GM10266 (cell line): ENCODE data around the gene CLCN7.

Experiments
- DNase-seq: peaks from one replicate; pipeline ENCODE4 v3.0.0; 2012; ENCODE audit errors: extremely low spot score
- TF ChIP-seq, protein P1 (sequence below): IDR thresholded peaks from 2 replicates; pipeline ENCODE4 v1.5.1; 2012; ENCODE audit warnings: mild to moderate bottlenecking, low read depth; ENCODE audit not compliant: control insufficient read depth, insufficient read depth; ENCODE audit errors: missing control alignments

Gene CLCN7

DNA sequence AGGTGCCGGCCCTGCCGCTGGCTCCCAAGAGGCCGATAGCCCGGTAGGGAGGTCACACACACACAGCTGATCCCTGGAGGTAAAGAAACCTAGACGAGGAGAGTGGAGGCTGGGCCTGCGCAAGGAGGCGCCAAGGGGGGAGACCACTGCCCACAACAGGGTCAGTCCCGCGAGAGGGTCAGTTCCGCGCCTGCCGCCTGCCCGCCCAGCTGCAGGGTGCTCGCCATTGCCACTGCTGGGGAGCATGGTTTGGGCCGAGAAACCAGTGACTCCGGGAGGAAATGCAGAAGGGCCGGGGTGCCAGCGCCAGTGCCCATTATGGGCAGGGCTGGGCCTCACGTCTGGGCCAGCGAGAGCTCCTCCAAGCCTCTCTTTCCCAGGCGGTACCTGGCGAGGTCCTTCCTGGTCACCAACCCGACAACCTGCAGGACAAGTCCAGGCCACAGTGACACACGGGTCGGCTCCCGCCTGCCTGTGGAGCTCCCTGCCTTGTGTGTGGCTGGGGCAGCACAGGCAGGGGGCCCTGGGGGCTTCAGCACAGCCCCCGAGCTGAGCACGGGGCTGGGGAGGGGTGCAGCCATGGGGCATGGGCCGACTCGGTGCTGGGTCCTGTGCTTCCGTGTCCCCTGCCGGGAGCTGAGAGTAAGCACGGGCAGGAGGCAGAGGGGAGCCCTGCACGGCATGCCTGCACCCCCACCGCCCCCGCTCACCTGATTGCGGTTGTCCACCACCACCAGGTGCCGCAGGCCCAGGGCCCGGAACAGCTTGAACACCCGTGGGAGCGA is 28.3 kb downstream of the CLCN7 start:
- no peak for DNase-seq

DNA sequence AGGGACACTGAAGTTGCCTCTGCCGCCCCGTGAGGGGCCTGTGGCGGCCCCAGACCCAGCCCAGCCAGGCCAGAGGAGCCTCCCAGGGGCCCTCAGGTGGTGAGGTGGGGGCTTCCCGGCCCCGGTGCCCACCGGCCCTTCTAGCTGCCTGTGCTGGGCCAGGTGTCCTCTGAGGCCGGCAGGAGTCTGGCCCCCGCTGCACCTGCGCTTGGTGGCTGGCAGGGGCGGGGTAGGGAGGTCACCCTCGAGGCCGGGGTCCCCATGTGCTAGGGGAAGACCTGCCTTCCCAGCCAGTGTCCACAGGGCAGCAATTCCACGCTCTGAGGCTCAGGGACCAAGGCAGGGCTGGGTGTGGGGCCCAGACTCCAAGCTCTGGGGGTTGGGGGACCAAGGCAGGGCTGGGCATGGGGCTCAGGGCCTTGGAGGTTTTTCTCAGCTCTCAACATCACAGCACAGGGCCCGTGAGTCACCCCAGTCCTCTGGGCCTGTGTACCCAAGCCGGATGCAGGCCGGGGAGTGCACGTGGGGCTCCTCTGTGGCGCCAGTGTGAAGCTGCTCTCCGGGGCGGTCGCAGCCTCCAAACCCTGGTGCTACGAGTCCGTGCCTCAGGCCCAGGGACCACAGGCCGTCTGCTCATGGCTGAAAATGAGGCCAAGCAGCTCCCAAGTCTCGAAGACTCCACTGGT is 29.2 kb downstream of the CLCN7 start:
- DNase-seq = no peak
- TF ChIP-seq, protein P1, sequence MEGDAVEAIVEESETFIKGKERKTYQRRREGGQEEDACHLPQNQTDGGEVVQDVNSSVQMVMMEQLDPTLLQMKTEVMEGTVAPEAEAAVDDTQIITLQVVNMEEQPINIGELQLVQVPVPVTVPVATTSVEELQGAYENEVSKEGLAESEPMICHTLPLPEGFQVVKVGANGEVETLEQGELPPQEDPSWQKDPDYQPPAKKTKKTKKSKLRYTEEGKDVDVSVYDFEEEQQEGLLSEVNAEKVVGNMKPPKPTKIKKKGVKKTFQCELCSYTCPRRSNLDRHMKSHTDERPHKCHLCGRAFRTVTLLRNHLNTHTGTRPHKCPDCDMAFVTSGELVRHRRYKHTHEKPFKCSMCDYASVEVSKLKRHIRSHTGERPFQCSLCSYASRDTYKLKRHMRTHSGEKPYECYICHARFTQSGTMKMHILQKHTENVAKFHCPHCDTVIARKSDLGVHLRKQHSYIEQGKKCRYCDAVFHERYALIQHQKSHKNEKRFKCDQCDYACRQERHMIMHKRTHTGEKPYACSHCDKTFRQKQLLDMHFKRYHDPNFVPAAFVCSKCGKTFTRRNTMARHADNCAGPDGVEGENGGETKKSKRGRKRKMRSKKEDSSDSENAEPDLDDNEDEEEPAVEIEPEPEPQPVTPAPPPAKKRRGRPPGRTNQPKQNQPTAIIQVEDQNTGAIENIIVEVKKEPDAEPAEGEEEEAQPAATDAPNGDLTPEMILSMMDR = no peak

More for the DNA sequence above, 28.3 kb downstream of the CLCN7 start:
- TF ChIP-seq, protein P1 = no peak

DNA sequence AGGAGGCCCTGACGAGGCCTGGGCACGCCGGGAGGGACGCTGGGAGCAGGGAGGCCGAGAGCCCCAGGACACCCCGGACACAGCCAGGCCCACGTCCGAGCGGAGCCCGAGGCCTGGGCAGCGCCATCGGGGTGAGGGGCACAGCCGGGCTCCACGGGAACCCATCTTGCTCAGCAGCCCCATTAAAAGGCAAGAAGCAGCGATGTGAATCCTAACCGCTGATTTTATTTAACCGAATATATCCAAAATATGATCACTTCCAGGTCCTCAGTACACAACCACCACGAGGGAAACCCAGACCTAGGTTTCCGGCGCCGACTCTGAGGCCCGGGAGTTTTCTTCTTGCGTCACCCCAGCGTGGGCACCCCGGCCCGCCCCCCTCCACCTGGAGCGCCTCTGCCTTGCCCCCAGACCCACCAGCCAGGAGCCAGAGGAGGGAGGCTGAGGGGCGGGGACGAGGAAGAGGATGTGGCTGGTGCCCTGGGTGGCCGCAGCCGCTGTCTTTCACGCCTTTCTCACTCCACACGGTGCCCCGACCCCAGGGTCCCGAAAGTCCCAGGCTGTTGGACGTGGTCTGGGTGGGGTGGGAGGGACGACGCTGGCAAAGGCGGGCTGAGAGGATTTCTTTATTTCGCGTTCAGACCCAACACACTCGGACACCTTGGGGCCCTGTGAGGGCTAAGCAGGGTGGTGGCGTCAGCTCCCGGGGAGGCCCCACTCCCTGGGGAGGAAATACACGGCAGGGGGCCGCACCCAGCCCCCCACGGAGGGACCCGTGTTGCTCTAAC is 29.9 kb downstream of the CLCN7 start:
- TF ChIP-seq, protein P1 = no peak
- DNase-seq = no peak

DNA sequence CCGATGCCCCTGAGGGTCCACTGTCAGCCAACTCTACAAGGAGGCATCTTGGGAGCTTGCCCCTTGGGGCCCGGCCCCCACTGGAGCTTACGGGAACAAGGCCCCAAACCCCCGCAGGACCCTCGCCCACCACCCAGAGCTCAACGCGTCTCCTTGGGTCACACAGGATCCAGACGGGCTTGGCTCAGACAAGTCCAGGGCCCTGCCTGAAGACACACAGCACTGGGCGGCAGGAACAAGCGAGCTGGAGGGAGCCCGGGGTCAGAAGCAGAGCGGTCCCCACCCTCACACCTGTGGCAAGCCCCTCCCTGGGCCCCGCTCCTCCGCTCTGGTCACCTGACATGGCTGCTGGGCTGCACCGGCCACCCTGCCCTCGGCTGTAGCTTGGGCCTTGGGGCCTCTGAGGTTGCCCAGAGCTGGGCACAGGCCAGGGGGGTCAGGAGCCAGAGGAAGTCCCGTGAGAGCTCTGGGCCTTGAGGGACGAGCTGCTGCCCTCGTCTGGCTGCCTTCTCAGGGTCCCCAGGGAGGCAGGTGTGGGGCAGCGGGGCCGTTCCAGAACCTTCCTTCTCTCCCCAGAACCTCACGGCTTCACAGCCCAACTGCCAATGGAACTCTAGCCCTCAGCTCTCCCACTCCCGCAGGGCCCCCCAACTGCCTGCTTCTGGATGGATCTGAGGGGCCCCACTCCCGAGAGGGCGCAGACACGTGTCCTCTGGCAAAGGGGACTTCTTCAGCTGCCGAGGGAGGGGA is 30.7 kb downstream of the CLCN7 start, which contains the start of gene CCDC154:
CCDC154 (minus strand) TSS at position 577 of the 750 bp plus-strand sequence; CDS start at position 343, 234 bp downstream.
- TF ChIP-seq, protein P1 = no peak
- DNase-seq = no peak

DNA sequence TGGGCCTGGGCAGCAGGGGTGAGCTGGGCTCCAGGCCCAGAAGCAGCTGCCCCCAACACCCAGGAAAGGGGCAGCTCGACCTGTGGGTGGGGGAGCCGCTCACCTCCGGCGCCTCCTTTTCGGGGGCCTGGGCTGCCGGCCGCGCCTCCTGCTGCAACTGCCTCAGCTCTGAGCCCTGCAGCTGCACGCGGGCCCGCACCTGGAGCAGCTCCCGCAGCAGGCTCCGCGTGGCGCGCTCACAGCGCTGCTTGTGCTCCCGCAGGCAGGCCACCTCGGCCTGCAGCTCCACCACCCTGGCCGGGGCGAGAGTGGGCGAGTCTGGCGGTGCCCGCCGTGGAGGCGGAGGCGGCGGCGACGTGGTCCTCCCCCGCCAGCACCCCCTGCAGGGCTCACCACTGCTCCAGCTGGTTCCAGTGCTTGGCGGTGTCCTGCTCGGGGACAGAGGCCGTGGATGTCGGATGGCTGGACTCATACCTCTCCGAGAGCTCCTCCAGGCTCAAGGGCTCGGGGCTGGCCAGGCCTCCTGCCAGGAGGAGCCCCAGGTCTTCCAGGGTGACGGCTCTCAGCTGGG is 31.3 kb downstream of the CLCN7 start:
- TF ChIP-seq, protein P1 = no peak
- DNase-seq = no peak

DNA sequence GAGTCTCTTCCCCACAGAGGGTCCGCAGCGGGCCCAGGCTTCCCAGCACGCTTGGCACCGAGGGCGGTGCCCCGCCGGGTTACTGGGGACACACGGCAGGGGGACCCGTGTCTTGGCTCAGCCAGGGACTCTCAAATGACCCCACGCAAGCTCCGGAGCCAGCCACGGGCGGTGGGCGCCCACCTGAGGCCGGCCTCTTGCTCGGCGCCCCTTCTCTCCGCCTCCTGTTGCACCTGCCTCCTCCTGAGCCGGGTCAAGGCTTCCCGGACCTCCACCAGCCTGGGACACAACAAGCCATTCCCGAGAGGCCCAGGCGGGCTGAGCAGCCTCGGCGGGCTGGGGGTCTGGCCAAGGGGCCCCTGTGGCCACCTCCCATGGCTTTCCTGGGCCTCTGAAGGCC is 32.1 kb downstream of the CLCN7 start:
- DNase-seq = no peak

More for the DNA sequence above, 32.1 kb downstream of the CLCN7 start:
- TF ChIP-seq, protein P1 = no peak
